Ishikawa (cell line): ENCODE measurements around the gene PACS1.

Source experiments
- CEBPB ChIP-seq: IDR thresholded peaks from 2 replicates; pipeline ENCODE4 v1.6.1; 2012
- CREB1 ChIP-seq: IDR thresholded peaks from 2 replicates; pipeline ENCODE4 v1.6.1; 2012; ENCODE audit warnings: low read depth
- TCF12 ChIP-seq: IDR thresholded peaks from 2 replicates; pipeline ENCODE4 v1.6.1; 2012; ENCODE audit warnings: low read depth
- TF ChIP-seq, protein P1 (sequence below): IDR thresholded peaks from 2 replicates; pipeline ENCODE4 v1.6.1; 2012
- TF ChIP-seq, protein P2 (sequence below): IDR thresholded peaks from 2 replicates; pipeline ENCODE4 v1.6.1; 2012; ENCODE audit warnings: low read depth, mild to moderate bottlenecking
- TF ChIP-seq, protein P3 (sequence below): IDR thresholded peaks from 2 replicates; pipeline ENCODE4 v1.6.1; 2012

DNA sequence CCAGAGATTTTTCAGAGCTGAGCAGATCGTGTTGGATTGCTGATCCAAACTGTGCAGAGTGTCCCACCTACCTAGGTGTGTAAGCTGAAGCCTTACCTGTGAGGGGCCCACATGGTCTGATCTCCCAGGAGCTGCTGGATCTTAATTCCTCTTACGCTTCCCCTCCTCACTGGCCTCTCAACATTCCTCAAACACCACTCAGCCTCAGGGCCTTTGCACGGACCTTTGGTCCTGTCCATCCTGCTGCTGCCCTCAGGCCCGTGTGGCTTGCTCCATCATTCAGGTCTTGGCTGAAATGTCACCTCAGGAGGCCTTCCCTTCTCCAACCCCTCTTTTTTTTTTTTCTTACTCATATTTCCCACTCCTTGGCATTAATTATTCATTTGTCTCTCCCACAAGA lies 177.2 kb downstream of the PACS1 start:
- TF ChIP-seq CREB1 (no peak), TCF12 (no peak), CEBPB (no peak)
- TF ChIP-seq, protein P1, sequence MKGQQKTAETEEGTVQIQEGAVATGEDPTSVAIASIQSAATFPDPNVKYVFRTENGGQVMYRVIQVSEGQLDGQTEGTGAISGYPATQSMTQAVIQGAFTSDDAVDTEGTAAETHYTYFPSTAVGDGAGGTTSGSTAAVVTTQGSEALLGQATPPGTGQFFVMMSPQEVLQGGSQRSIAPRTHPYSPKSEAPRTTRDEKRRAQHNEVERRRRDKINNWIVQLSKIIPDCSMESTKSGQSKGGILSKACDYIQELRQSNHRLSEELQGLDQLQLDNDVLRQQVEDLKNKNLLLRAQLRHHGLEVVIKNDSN, result no peak
- TF ChIP-seq, protein P2, sequence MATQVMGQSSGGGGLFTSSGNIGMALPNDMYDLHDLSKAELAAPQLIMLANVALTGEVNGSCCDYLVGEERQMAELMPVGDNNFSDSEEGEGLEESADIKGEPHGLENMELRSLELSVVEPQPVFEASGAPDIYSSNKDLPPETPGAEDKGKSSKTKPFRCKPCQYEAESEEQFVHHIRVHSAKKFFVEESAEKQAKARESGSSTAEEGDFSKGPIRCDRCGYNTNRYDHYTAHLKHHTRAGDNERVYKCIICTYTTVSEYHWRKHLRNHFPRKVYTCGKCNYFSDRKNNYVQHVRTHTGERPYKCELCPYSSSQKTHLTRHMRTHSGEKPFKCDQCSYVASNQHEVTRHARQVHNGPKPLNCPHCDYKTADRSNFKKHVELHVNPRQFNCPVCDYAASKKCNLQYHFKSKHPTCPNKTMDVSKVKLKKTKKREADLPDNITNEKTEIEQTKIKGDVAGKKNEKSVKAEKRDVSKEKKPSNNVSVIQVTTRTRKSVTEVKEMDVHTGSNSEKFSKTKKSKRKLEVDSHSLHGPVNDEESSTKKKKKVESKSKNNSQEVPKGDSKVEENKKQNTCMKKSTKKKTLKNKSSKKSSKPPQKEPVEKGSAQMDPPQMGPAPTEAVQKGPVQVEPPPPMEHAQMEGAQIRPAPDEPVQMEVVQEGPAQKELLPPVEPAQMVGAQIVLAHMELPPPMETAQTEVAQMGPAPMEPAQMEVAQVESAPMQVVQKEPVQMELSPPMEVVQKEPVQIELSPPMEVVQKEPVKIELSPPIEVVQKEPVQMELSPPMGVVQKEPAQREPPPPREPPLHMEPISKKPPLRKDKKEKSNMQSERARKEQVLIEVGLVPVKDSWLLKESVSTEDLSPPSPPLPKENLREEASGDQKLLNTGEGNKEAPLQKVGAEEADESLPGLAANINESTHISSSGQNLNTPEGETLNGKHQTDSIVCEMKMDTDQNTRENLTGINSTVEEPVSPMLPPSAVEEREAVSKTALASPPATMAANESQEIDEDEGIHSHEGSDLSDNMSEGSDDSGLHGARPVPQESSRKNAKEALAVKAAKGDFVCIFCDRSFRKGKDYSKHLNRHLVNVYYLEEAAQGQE, result no peak
- TF ChIP-seq, protein P3, sequence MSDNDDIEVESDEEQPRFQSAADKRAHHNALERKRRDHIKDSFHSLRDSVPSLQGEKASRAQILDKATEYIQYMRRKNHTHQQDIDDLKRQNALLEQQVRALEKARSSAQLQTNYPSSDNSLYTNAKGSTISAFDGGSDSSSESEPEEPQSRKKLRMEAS, result no peak
